ENCODE results near the gene TRPM7. TPM values are rescaled to one million over a fixed set of nuclear protein-coding genes. Genes with fewer than 3 reads are reported as not detected.

The TRPM7 gene
- total RNA-seq, 1 donor from 2014 or later = 24.3 TPM

DNA sequence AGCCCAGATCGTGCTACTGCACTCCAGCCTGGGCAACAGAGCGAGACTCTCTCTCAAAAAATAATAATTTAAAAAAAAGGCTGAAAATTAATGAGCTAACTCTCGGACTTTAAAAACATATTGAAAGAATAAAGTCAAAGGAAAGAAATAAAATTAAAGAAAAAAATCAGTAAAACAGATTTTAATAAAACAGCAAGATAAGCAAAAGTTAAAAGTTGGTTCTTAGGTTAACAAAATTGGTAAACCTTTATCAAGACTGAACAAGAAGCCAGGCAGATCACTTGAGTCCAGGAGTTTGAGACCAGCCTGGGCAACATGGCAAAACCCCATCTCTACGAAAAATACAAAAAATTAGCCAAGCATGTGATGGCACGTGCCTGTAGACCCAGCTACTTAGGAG is 20.7 kb downstream of the TRPM7 start:
- DNase-seq = no peak
- no peaks in the 10 kb centered on the region for H3K9me3 Mint-ChIP-seq (ENCODE audit: unreplicated experiment)
- TF ChIP-seq CTCF (IDR thresholded peaks at IDR 0.05; ENCODE audit: partially characterized antibody, unreplicated experiment) = no peak
- no peaks in the 10 kb centered on the region for H3K4me1 Mint-ChIP-seq (ENCODE audit: low read depth, unreplicated experiment)
- no peak overlapping the region for H3K27ac Mint-ChIP-seq (ENCODE audit: unreplicated experiment)
- peaks cover 10% of the 10 kb centered on the region for H3K36me3 Mint-ChIP-seq (ENCODE audit: unreplicated experiment)
- H3K4me3 Mint-ChIP-seq (ENCODE audit: unreplicated experiment) = no peak overlapping the region
- no peaks in the 10 kb centered on the region for H3K27me3 Mint-ChIP-seq (ENCODE audit: unreplicated experiment)

GRCh38 chr15:50655555-50655954 is 31.0 kb downstream of the TRPM7 start:
- H3K27ac Mint-ChIP-seq (ENCODE audit: unreplicated experiment) = no peak overlapping the region
- H3K36me3 Mint-ChIP-seq (ENCODE audit: unreplicated experiment) = no peaks in the 10 kb centered on the region
- peaks cover 1% of the 10 kb centered on the region for H3K27me3 Mint-ChIP-seq (ENCODE audit: unreplicated experiment)
- H3K4me1 Mint-ChIP-seq (ENCODE audit: low read depth, unreplicated experiment) = no peaks in the 10 kb centered on the region
- no peak for TF ChIP-seq CTCF (IDR thresholded peaks at IDR 0.05; ENCODE audit: partially characterized antibody, unreplicated experiment)
- H3K4me3 Mint-ChIP-seq (ENCODE audit: unreplicated experiment) = no peak overlapping the region
- H3K9me3 Mint-ChIP-seq (ENCODE audit: unreplicated experiment) = no peaks in the 10 kb centered on the region
- no peak for DNase-seq

- Mint-ChIP-seq H3K36me3 (ENCODE audit: unreplicated experiment) (no peaks in the 10 kb centered on the region), H3K4me3 (ENCODE audit: unreplicated experiment) (no peak overlapping the region), H3K9me3 (ENCODE audit: unreplicated experiment) (no peaks in the 10 kb centered on the region), H3K4me1 (ENCODE audit: low read depth, unreplicated experiment) (no peaks in the 10 kb centered on the region), H3K27ac (ENCODE audit: unreplicated experiment) (peak overlapping the region; percentile 0), H3K27me3 (ENCODE audit: unreplicated experiment) (peaks cover 1% of the 10 kb centered on the region)
- no peak for DNase-seq
- no peak for TF ChIP-seq CTCF (IDR thresholded peaks at IDR 0.05; ENCODE audit: partially characterized antibody, unreplicated experiment)
Observed at GRCh38 chr15:50653156-50653743, 33.3 kb downstream of the TRPM7 start.

GRCh38 chr15:50652671-50653070 is 33.9 kb downstream of the TRPM7 start:
- Mint-ChIP-seq H3K27ac (ENCODE audit: unreplicated experiment) (no peak overlapping the region), H3K4me3 (ENCODE audit: unreplicated experiment) (no peak overlapping the region), H3K9me3 (ENCODE audit: unreplicated experiment) (no peaks in the 10 kb centered on the region), H3K4me1 (ENCODE audit: low read depth, unreplicated experiment) (no peaks in the 10 kb centered on the region), H3K27me3 (ENCODE audit: unreplicated experiment) (peaks cover 1% of the 10 kb centered on the region), H3K36me3 (ENCODE audit: unreplicated experiment) (no peaks in the 10 kb centered on the region)
- TF ChIP-seq CTCF (IDR thresholded peaks at IDR 0.05; ENCODE audit: partially characterized antibody, unreplicated experiment) = no peak
- no peak for DNase-seq

- H3K9me3 Mint-ChIP-seq (ENCODE audit: unreplicated experiment) = no peaks in the 10 kb centered on the region
- H3K27ac Mint-ChIP-seq (ENCODE audit: unreplicated experiment) = no peak overlapping the region
- H3K27me3 Mint-ChIP-seq (ENCODE audit: unreplicated experiment) = no peaks in the 10 kb centered on the region
- no peaks in the 10 kb centered on the region for H3K4me1 Mint-ChIP-seq (ENCODE audit: low read depth, unreplicated experiment)
- H3K4me3 Mint-ChIP-seq (ENCODE audit: unreplicated experiment) = no peak overlapping the region
- no peak for DNase-seq
- no peaks in the 10 kb centered on the region for H3K36me3 Mint-ChIP-seq (ENCODE audit: unreplicated experiment)
- TF ChIP-seq CTCF (IDR thresholded peaks at IDR 0.05; ENCODE audit: partially characterized antibody, unreplicated experiment) = no peak
Observed at GRCh38 chr15:50641318-50641717, 45.3 kb downstream of the TRPM7 start.
